Activated CD8-positive, alpha-beta T cell treated with anti-CD3 and anti-CD28 coated beads for 36 hours (primary cell): ENCODE results near the gene HCAR2. TPM values are rescaled to one million over a fixed set of nuclear protein-coding genes. Genes with fewer than 3 reads are reported as not detected.

Experiments
- ATAC-seq: fragments of 200-7000 bp; cut with Tn5 transposase; one replicate; pipeline ENCODE4 v1.10.0; 2021; ENCODE audit warnings: mild to moderate bottlenecking, moderate library complexity
- CTCF ChIA-PET: fragments of 350-600 bp; sonication (Branson Sonifier 250); formaldehyde crosslinking; loops from one replicate; lab custom pipeline; 2021; ENCODE audit warnings: antibody characterized with exemption; lab: Charles Lee
- POLR2A ChIA-PET: fragments of 350-600 bp; sonication (Branson Sonifier 250); formaldehyde crosslinking; loops from one replicate; lab custom pipeline; 2021; ENCODE audit warnings: antibody characterized with exemption; lab: Charles Lee
- DNase-seq: peaks from one replicate; pipeline ENCODE4 v3.0.0-alpha.2; 2020
- H3K27ac Mint-ChIP-seq: one replicate; pipeline ENCODE4 v1.8.0; 2021; ENCODE audit warnings: mild to moderate bottlenecking, mixed read lengths
- H3K27me3 Mint-ChIP-seq: one replicate; pipeline ENCODE4 v1.8.0; 2021; ENCODE audit warnings: mixed read lengths
- H3K36me3 Mint-ChIP-seq: one replicate; pipeline ENCODE4 v1.8.0; 2021; ENCODE audit warnings: low read depth, mixed read lengths
- H3K4me1 Mint-ChIP-seq: one replicate; pipeline ENCODE4 v1.8.0; 2021; ENCODE audit warnings: low read depth, mixed read lengths
- H3K4me3 Mint-ChIP-seq: one replicate; pipeline ENCODE4 v1.8.0; 2021; ENCODE audit warnings: mild to moderate bottlenecking, moderate library complexity, mixed read lengths
- H3K9me3 Mint-ChIP-seq: one replicate; pipeline ENCODE4 v1.8.0; 2021; ENCODE audit warnings: mixed read lengths
- intact Hi-C: fragments of 100-400 bp; cut with micrococcal nuclease; formaldehyde crosslinking; loops from one replicate; pipeline ENCODE4 v1.10.0; 2022
- total RNA-seq, 2 experiments: library from RNA; stranded (reverse); gene quantifications; one replicate each; pipeline ENCODE4 v1.2.3, GENCODE V29; 2021
- TF ChIP-seq, protein P1 (sequence below): fragments of 200-600 bp; IDR thresholded peaks from one replicate; pipeline ENCODE4 v1.8.0; 2022; ENCODE audit warnings: antibody characterized with exemption, mild to moderate bottlenecking

HCAR2 gene
- total RNA-seq, 2 experiments from 2014 or later: not detected

DNA sequence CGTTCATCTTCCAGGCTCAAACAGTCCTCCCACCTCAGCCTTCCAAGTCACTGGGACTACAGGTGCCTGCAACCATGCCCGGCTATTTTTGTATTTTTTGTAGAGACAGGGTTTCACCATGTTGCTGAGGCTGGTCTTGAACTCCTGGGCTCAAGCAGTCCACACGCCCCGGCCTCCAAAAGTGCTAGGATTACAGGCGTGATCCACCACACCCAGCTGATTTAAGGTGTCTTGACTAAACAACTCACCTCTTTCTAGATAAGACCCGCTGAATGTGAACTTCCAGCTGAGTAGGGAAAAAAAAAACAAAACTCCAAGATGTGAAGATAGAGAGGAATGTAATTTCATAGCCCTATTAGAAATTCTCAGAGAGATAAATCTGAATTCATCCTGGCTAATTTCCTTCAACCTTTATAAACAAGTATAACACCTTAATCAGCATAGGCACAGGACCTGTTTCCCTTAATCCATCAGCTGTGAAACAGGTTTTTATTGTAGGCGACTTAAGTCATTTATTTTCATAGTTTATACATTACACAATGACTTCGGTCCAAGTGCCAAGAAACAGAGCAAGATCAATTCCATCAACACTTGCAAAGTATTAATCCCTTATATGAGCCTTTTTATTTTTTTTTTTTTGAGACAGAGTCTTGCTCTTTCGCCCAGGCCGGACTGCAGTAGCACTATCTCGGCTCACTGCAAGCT, 51.5 kb downstream of the HCAR2 start:
- ATAC-seq: no peak
- no peak for DNase-seq
- Mint-ChIP-seq H3K27ac (no peak overlapping the region), H3K4me1 (peaks cover 10% of the 10 kb centered on the region), H3K4me3 (no peak overlapping the region), H3K36me3 (peaks cover 3% of the 10 kb centered on the region), H3K27me3 (peaks cover 2% of the 10 kb centered on the region), H3K9me3 (no peaks in the 10 kb centered on the region)
- ChIA-PET POLR2A (no interaction called here), CTCF (no interaction called here)
- TF ChIP-seq, protein P1, sequence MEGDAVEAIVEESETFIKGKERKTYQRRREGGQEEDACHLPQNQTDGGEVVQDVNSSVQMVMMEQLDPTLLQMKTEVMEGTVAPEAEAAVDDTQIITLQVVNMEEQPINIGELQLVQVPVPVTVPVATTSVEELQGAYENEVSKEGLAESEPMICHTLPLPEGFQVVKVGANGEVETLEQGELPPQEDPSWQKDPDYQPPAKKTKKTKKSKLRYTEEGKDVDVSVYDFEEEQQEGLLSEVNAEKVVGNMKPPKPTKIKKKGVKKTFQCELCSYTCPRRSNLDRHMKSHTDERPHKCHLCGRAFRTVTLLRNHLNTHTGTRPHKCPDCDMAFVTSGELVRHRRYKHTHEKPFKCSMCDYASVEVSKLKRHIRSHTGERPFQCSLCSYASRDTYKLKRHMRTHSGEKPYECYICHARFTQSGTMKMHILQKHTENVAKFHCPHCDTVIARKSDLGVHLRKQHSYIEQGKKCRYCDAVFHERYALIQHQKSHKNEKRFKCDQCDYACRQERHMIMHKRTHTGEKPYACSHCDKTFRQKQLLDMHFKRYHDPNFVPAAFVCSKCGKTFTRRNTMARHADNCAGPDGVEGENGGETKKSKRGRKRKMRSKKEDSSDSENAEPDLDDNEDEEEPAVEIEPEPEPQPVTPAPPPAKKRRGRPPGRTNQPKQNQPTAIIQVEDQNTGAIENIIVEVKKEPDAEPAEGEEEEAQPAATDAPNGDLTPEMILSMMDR: no peak
- intact Hi-C loops: no loop called here

Other genes with a start within 250 kb of the HCAR2 start
- 10 to 100 TPM; 28.0 to 28.5 TPM for gene ZCCHC8, start 202.4 kb downstream of the HCAR2 start, total RNA-seq
- 100 to 1,000 TPM; 108 to 116 TPM for gene RSRC2, start 176.4 kb downstream of the HCAR2 start, total RNA-seq
- gene KNTC1, start 176.1 kb downstream of the HCAR2 start, total RNA-seq: 100 to 1,000 TPM; 128 to 129 TPM
- not detected for gene HCAR3, start 13.5 kb upstream of the HCAR2 start, total RNA-seq
- under 1 TPM; 0.18 to 0.25 TPM for gene HCAR1, start 27.5 kb upstream of the HCAR2 start, total RNA-seq
- gene DENR, start 49.5 kb upstream of the HCAR2 start, total RNA-seq: 10 to 100 TPM; 56.3 to 57.2 TPM
- gene CCDC62, start 71.2 kb upstream of the HCAR2 start, total RNA-seq: under 1 TPM; 0.45 to 0.61 TPM
- gene HIP1R, start 132.1 kb upstream of the HCAR2 start, total RNA-seq: 10 to 100 TPM; 22.8 to 22.9 TPM
- 10 to 100 TPM; 17.8 to 18.4 TPM for gene VPS37B, start 192.8 kb upstream of the HCAR2 start, total RNA-seq